ENCODE data around the gene BTBD3. TPM values are rescaled to one million over a fixed set of nuclear protein-coding genes. Genes with fewer than 3 reads are reported as not detected.

Gene BTBD3
- 19.9 TPM for total RNA-seq
- polyA plus RNA-seq: 14.0 TPM
- long read RNA-seq, donor 1: 0 reads
- long read RNA-seq, donor 2, full-length matches to known transcripts: 11 of 11 reads
- long read RNA-seq, donor 2, partial matches to known transcripts: 0 of 11 reads
- long read RNA-seq, donor 2, other reads (novel, unspliced or antisense): 0 of 11 reads
- long read RNA-seq, donor 3, full-length matches to known transcripts: 2 of 2 reads
- long read RNA-seq, donor 3, partial matches to known transcripts: 0 of 2 reads
- long read RNA-seq, donor 3, other reads (novel, unspliced or antisense): 0 of 2 reads
- long read RNA-seq, donor 4, full-length matches to known transcripts: 4 of 4 reads
- long read RNA-seq, donor 4, partial matches to known transcripts: 0 of 4 reads
- long read RNA-seq, donor 4, other reads (novel, unspliced or antisense): 0 of 4 reads
- long read RNA-seq, donor 5, full-length matches to known transcripts: 13 of 13 reads
- long read RNA-seq, donor 5, partial matches to known transcripts: 0 of 13 reads
- long read RNA-seq, donor 5, other reads (novel, unspliced or antisense): 0 of 13 reads
- long read RNA-seq, donor 6, full-length matches to known transcripts: 4 of 4 reads
- long read RNA-seq, donor 6, partial matches to known transcripts: 0 of 4 reads
- long read RNA-seq, donor 6, other reads (novel, unspliced or antisense): 0 of 4 reads
- long read RNA-seq, donor 7, full-length matches to known transcripts: 4 of 4 reads
- long read RNA-seq, donor 7, partial matches to known transcripts: 0 of 4 reads
- long read RNA-seq, donor 7, other reads (novel, unspliced or antisense): 0 of 4 reads
- long read RNA-seq, donor 8, full-length matches to known transcripts: 6 of 6 reads
- long read RNA-seq, donor 8, partial matches to known transcripts: 0 of 6 reads
- long read RNA-seq, donor 8, other reads (novel, unspliced or antisense): 0 of 6 reads
- long read RNA-seq, donor 9, full-length matches to known transcripts: 8 of 8 reads
- long read RNA-seq, donor 9, partial matches to known transcripts: 0 of 8 reads
- long read RNA-seq, donor 9, other reads (novel, unspliced or antisense): 0 of 8 reads
- long read RNA-seq, donor 10, full-length matches to known transcripts: 8 of 8 reads
- long read RNA-seq, donor 10, partial matches to known transcripts: 0 of 8 reads
- long read RNA-seq, donor 10, other reads (novel, unspliced or antisense): 0 of 8 reads

- Histone ChIP-seq H3K36me3 (ENCODE audit: control insufficient read depth in 2 of 2, insufficient read depth in 2 of 2, low read length in 1 of 2) (peaks cover under 1 to 8% of the 10 kb centered on the region in 2 donors), H3K27me3 (ENCODE audit: control insufficient read depth in 2 of 2, insufficient read depth in 1 of 2, low read length in 1 of 2) (no peaks in the 10 kb centered on the region), H3K4me3 (ENCODE audit: low read length in 2 of 2) (peak within 1 kb of the TSS; percentile 25 to 30), H3K9me3 (ENCODE audit: control insufficient read depth in 2 of 2, insufficient read depth in 1 of 2, low read length in 1 of 2) (no peaks in the 10 kb centered on the region), H3K4me1 (ENCODE audit: control insufficient read depth in 2 of 2, insufficient read depth in 2 of 2, low read length in 2 of 2) (peaks cover 10% of the 10 kb centered on the region in 2 donors), H3K27ac (ENCODE audit: low read depth in 1 of 2, low read length in 1 of 2) (peak within 1 kb of the TSS; percentile 3 to 45)
- DNase-seq (ENCODE audit: low read depth in 6 of 9, low spot score in 9 of 9): peak in 4 of 9 donors; percentile 15 to 54 (median 20)
- 51% methylated on average over 4 of the region's 4 CpGs for WGBS
These were observed at the start of gene BTBD3 for GRCh38 chr20:11917663-11918062. Gene BTBD3 (plus strand): TSS chr20:11917893. CDS start chr20:11918276, 383 bp downstream.

GRCh38 chr20:11869641-11870040 is 48.1 kb upstream of the BTBD3 start:
- Histone ChIP-seq H3K27ac (ENCODE audit: low read depth in 1 of 2, low read length in 1 of 2) (no peak overlapping the region), H3K36me3 (ENCODE audit: control insufficient read depth in 2 of 2, insufficient read depth in 2 of 2, low read length in 1 of 2) (no peaks in the 10 kb centered on the region), H3K4me1 (ENCODE audit: control insufficient read depth in 2 of 2, insufficient read depth in 2 of 2, low read length in 2 of 2) (no peaks in the 10 kb centered on the region), H3K27me3 (ENCODE audit: control insufficient read depth in 2 of 2, insufficient read depth in 1 of 2, low read length in 1 of 2) (no peaks in the 10 kb centered on the region), H3K4me3 (ENCODE audit: low read length in 2 of 2) (no peak overlapping the region), H3K9me3 (ENCODE audit: control insufficient read depth in 2 of 2, insufficient read depth in 1 of 2, low read length in 1 of 2) (no peaks in the 10 kb centered on the region)
- no peak for DNase-seq (ENCODE audit: low read depth in 6 of 9, low spot score in 9 of 9)

- no peaks in the 10 kb centered on the region for H3K27me3 ChIP-seq (ENCODE audit: control insufficient read depth in 2 of 2, insufficient read depth in 1 of 2, low read length in 1 of 2)
- WGBS: 62% methylated on average over 3 of the region's 3 CpGs
- no peak overlapping the region for H3K4me3 ChIP-seq (ENCODE audit: low read length in 2 of 2)
These were observed 47.3 kb upstream of the BTBD3 start for GRCh38 chr20:11870411-11870810.

GRCh38 chr20:11876555-11876954 is 41.1 kb upstream of the BTBD3 start:
- no peaks in the 10 kb centered on the region for H3K9me3 ChIP-seq (ENCODE audit: control insufficient read depth in 2 of 2, insufficient read depth in 1 of 2, low read length in 1 of 2)
- no peaks in the 10 kb centered on the region for H3K4me1 ChIP-seq (ENCODE audit: control insufficient read depth in 2 of 2, insufficient read depth in 2 of 2, low read length in 2 of 2)
- H3K27me3 ChIP-seq (ENCODE audit: control insufficient read depth in 2 of 2, insufficient read depth in 1 of 2, low read length in 1 of 2): no peaks in the 10 kb centered on the region
- H3K27ac ChIP-seq (ENCODE audit: low read depth in 1 of 2, low read length in 1 of 2): no peak overlapping the region
- no peaks in the 10 kb centered on the region for H3K36me3 ChIP-seq (ENCODE audit: control insufficient read depth in 2 of 2, insufficient read depth in 2 of 2, low read length in 1 of 2)
- DNase-seq (ENCODE audit: low read depth in 6 of 9, low spot score in 9 of 9): no peak
- no peak overlapping the region for H3K4me3 ChIP-seq (ENCODE audit: low read length in 2 of 2)

More at GRCh38 chr20:11870411-11870810, 47.3 kb upstream of the BTBD3 start:
- Histone ChIP-seq H3K27ac (ENCODE audit: low read depth in 1 of 2, low read length in 1 of 2) (no peak overlapping the region), H3K4me1 (ENCODE audit: control insufficient read depth in 2 of 2, insufficient read depth in 2 of 2, low read length in 2 of 2) (no peaks in the 10 kb centered on the region), H3K9me3 (ENCODE audit: control insufficient read depth in 2 of 2, insufficient read depth in 1 of 2, low read length in 1 of 2) (no peaks in the 10 kb centered on the region), H3K36me3 (ENCODE audit: control insufficient read depth in 2 of 2, insufficient read depth in 2 of 2, low read length in 1 of 2) (no peaks in the 10 kb centered on the region)
- no peak for DNase-seq (ENCODE audit: low read depth in 6 of 9, low spot score in 9 of 9)

- DNase-seq (ENCODE audit: low read depth in 6 of 9, low spot score in 9 of 9): no peak
- Histone ChIP-seq H3K9me3 (ENCODE audit: control insufficient read depth in 2 of 2, insufficient read depth in 1 of 2, low read length in 1 of 2) (no peaks in the 10 kb centered on the region), H3K27ac (ENCODE audit: low read depth in 1 of 2, low read length in 1 of 2) (no peak overlapping the region), H3K4me1 (ENCODE audit: control insufficient read depth in 2 of 2, insufficient read depth in 2 of 2, low read length in 2 of 2) (no peaks in the 10 kb centered on the region), H3K27me3 (ENCODE audit: control insufficient read depth in 2 of 2, insufficient read depth in 1 of 2, low read length in 1 of 2) (no peaks in the 10 kb centered on the region), H3K4me3 (ENCODE audit: low read length in 2 of 2) (no peak overlapping the region), H3K36me3 (ENCODE audit: control insufficient read depth in 2 of 2, insufficient read depth in 2 of 2, low read length in 1 of 2) (no peaks in the 10 kb centered on the region)
- WGBS: 94% methylated on average over 4 of the region's 4 CpGs
These were observed 37.0 kb upstream of the BTBD3 start for GRCh38 chr20:11880680-11881079.

- no peak overlapping the region for H3K4me3 ChIP-seq (ENCODE audit: low read length in 2 of 2)
- H3K4me1 ChIP-seq (ENCODE audit: control insufficient read depth in 2 of 2, insufficient read depth in 2 of 2, low read length in 2 of 2): no peaks in the 10 kb centered on the region
- no peak for DNase-seq (ENCODE audit: low read depth in 6 of 9, low spot score in 9 of 9)
- H3K9me3 ChIP-seq (ENCODE audit: control insufficient read depth in 2 of 2, insufficient read depth in 1 of 2, low read length in 1 of 2): no peaks in the 10 kb centered on the region
- 94% methylated on average over 4 of the region's 4 CpGs for WGBS
- no peak overlapping the region for H3K27ac ChIP-seq (ENCODE audit: low read depth in 1 of 2, low read length in 1 of 2)
- no peaks in the 10 kb centered on the region for H3K27me3 ChIP-seq (ENCODE audit: control insufficient read depth in 2 of 2, insufficient read depth in 1 of 2, low read length in 1 of 2)
- H3K36me3 ChIP-seq (ENCODE audit: control insufficient read depth in 2 of 2, insufficient read depth in 2 of 2, low read length in 1 of 2): no peaks in the 10 kb centered on the region
These were observed 36.2 kb upstream of the BTBD3 start for GRCh38 chr20:11881449-11881848.

GRCh38 chr20:11882651-11883050 is 35.0 kb upstream of the BTBD3 start:
- Histone ChIP-seq H3K4me1 (ENCODE audit: control insufficient read depth in 2 of 2, insufficient read depth in 2 of 2, low read length in 2 of 2) (no peaks in the 10 kb centered on the region), H3K36me3 (ENCODE audit: control insufficient read depth in 2 of 2, insufficient read depth in 2 of 2, low read length in 1 of 2) (no peaks in the 10 kb centered on the region), H3K27ac (ENCODE audit: low read depth in 1 of 2, low read length in 1 of 2) (no peak overlapping the region), H3K27me3 (ENCODE audit: control insufficient read depth in 2 of 2, insufficient read depth in 1 of 2, low read length in 1 of 2) (no peaks in the 10 kb centered on the region), H3K9me3 (ENCODE audit: control insufficient read depth in 2 of 2, insufficient read depth in 1 of 2, low read length in 1 of 2) (no peaks in the 10 kb centered on the region), H3K4me3 (ENCODE audit: low read length in 2 of 2) (no peak overlapping the region)
- DNase-seq (ENCODE audit: low read depth in 6 of 9, low spot score in 9 of 9): no peak
- WGBS: 83% methylated on average over 7 of the region's 7 CpGs

- 0% methylated on average over 1 of the region's 1 CpG for WGBS
- Histone ChIP-seq H3K36me3 (ENCODE audit: control insufficient read depth in 2 of 2, insufficient read depth in 2 of 2, low read length in 1 of 2) (no peaks in the 10 kb centered on the region), H3K27me3 (ENCODE audit: control insufficient read depth in 2 of 2, insufficient read depth in 1 of 2, low read length in 1 of 2) (no peaks in the 10 kb centered on the region), H3K27ac (ENCODE audit: low read depth in 1 of 2, low read length in 1 of 2) (no peak overlapping the region), H3K4me1 (ENCODE audit: control insufficient read depth in 2 of 2, insufficient read depth in 2 of 2, low read length in 2 of 2) (peaks cover 0 to 2% of the 10 kb centered on the region in 2 donors), H3K9me3 (ENCODE audit: control insufficient read depth in 2 of 2, insufficient read depth in 1 of 2, low read length in 1 of 2) (no peaks in the 10 kb centered on the region), H3K4me3 (ENCODE audit: low read length in 2 of 2) (no peak overlapping the region)
- no peak for DNase-seq (ENCODE audit: low read depth in 6 of 9, low spot score in 9 of 9)
These were observed 29.0 kb upstream of the BTBD3 start for GRCh38 chr20:11888648-11889047.

All from thymus (tissue), 14 donors.